Measurements from ENCODE around the gene MGME1.
"Not testable (repeated sequence)": the region's sequence is repeated elsewhere in the genome, so short reads cannot be mapped to it uniquely, and the experiment has no call there.

MGME1 gene

GRCh38 chr20:17998446-17998845, 29.6 kb downstream of the MGME1 start:
- DNase-seq: no peak

GRCh38 chr20:17999566-17999965, 30.7 kb downstream of the MGME1 start:
- DNase-seq: no peak

GRCh38 chr20:18001131-18001921, 32.5 kb downstream of the MGME1 start:
- DNase-seq: no peak

DNA sequence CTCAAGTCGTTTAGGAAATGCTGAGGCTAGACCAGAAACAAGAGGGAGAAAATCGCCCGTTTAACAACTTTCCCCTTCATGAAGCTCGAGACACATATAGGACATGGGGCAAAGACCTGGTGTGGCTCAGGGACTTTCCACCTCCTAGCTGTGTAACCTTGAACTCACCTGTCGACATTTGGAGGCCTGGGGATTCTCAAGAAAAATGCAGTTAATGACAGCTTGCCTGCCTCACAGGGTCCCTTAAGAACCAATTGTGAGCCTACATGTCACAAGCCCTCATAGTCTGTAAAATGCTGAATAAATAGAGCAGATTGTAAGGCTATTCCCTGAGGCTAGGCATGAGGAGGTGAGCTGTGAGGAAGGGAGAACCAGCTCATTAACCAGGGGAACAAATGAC, 35.1 kb downstream of the MGME1 start:
- DNase-seq: no peak

DNA sequence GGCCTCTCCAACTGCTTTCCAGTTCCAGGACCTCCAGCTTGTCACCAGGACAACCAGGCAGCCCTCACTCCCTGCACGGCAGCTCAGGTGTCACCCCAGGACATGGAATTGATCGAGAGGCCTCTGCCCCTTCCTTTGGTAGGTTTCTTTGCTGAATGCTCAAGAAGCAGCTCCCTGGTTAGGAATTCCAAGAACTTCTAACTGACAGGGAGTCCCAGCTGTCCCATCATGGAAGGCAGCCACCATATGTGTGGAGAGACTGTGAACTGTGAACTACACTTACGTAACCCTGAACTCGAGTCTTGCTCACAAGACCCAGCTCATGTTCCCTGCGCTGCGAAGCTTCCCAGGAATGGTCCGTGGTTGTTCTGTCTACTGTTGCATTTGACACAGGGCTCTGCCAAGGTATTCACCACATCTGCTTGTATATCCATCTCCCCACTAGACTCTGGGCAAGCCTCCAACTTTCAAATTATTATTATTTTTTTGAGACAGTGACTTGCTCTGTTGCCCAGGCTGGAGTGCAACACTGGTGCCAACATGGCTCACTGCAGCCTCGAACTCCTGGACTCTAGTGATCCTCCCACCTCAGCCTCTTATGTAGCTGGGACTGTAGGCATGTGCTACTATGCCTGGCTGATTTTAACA, 35.7 kb downstream of the MGME1 start:
- DNase-seq: no peak

- DNase-seq: no peak
These were observed 36.6 kb downstream of the MGME1 start for GRCh38 chr20:18005170-18005989.

DNA sequence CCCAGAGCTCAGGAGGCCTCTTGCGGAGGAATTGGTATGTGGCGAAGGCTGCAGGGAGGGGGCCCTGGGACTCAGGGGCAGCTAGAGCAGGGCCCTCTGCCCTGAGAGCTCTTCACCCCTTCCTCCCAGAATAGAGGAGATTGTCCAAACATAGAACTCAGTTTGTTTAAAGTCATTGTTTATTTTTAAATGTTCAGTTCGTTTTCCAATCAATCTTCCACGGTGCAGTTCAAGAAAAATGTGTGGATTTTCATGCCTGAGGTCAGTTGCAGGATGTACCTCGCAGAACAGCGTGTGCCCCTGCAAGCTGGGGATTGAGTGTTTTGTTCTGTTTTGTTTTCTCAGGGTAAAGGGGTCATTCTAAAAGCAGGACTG, 37.2 kb downstream of the MGME1 start:
- no peak for DNase-seq

DNA sequence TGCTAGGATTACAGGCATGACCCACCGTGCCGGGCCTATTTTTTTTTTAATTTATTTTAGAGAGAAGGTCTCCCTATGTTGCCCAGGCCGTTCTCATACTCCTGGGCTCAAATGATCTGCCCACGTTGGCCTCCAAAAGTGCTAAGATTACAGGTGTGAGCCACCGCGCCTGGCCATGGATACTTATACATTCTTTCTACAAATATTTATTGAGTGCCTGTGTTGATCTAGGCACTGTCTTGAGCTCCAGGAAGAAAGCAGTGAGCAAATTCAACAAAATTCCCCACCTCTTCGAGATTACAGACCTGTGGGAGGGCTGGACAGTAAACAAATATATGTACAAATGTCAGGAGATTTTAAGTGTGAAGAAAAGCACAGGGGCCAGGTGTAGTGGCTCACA, 37.9 kb downstream of the MGME1 start:
- DNase-seq: no peak

GRCh38 chr20:18007534-18008292, 38.9 kb downstream of the MGME1 start:
- no peak for DNase-seq

- DNase-seq: no peak
These were observed 40.3 kb downstream of the MGME1 start for GRCh38 chr20:18009116-18009515.

GRCh38 chr20:18011482-18011881, 42.7 kb downstream of the MGME1 start:
- no peak for DNase-seq

- DNase-seq: no peak
These were observed 43.3 kb downstream of the MGME1 start for GRCh38 chr20:18011951-18012645.

- no peak for DNase-seq
These were observed 44.1 kb downstream of the MGME1 start for GRCh38 chr20:18012901-18013300.

DNA sequence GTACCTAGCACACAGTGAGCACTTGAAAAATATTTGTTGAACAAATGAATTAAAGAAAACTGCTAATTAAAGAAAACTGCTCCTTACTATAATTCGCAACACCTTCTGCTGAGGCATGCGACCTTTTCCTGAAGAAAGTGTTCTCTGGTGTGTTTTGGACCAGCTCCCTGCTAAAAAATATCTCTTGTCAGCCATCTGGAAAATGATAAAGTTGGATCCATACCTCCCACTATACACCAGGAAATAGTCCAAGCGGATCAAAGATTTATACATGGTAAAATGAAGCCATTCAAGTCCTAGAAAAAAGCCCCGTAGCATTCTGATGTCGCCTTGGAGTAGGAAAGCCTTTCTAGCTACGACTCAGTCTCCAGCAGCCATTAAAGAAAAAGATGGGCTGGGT, 45.6 kb downstream of the MGME1 start:
- DNase-seq: no peak

- no peak for DNase-seq
These were observed 48.0 kb downstream of the MGME1 start for GRCh38 chr20:18016772-18017171.

DNA sequence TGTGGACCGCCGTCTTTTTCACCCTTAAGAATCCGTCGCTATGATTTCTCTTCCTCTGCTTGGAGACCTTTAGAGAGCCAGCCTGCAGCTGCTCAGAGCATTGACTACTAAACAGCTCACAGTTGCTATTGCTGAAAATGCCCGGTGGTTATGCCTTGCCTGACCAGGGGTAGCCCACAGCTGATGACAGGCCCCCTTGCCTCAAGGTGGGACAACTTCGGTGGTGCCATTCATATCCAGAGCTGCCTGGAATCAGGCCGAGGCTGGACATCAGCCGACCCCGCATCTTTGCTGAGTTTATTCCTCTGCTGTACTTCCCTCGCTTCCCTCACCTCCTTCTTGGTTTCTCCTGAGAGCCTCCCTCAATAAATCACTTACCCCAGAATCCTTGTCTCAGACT, 49.3 kb downstream of the MGME1 start:
- DNase-seq: no peak

DNA sequence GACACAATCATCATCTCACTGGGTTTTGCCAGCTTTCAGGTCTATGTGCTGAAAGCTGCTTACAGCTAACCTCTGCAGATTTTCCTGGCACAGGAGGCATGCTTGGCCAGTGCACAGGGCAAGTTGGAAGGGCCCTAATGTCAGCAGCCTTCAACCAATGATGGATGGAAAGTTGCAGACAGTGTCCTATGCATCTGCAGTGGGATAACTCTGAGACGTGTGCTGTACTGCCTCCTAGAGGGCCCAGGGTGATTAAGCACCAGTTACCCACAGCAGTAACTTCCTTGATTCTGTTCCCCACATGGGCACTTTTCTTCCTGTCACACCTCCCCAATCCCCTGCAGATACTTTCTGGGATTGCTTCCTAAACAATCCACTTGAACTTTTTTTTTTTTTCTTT, 50.2 kb downstream of the MGME1 start:
- DNase-seq: no peak

- DNase-seq: no peak
These were observed 52.1 kb downstream of the MGME1 start for GRCh38 chr20:18020931-18021330.

GRCh38 chr20:18024606-18025127, 55.8 kb downstream of the MGME1 start:
- no peak for DNase-seq

DNA sequence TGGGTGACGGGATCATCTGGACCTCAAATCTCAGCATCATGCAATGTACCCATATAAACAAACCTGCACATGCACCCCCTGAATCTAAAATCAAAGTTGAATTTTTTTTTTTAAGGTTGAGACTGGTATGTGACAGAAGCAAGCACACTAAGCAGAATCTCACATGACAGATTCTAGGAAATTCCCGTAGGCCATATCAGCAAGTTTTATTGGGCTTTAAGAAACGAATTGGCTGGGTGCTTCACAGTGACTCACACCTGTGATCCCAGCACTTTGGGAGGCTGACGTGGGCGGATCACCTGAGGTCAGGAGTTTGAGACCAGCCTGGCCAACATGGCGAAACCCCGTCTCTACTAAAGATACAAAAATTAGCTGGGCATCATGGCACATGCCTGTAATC, 58.2 kb downstream of the MGME1 start:
- not testable (repeated sequence) for DNase-seq

- DNase-seq: no peak
These were observed 61.2 kb downstream of the MGME1 start for GRCh38 chr20:18030020-18030419.

GRCh38 chr20:18031050-18031449, 62.2 kb downstream of the MGME1 start:
- no peak for DNase-seq
